Measurements from ENCODE around the gene ATXN3.

The ATXN3 gene

DNA sequence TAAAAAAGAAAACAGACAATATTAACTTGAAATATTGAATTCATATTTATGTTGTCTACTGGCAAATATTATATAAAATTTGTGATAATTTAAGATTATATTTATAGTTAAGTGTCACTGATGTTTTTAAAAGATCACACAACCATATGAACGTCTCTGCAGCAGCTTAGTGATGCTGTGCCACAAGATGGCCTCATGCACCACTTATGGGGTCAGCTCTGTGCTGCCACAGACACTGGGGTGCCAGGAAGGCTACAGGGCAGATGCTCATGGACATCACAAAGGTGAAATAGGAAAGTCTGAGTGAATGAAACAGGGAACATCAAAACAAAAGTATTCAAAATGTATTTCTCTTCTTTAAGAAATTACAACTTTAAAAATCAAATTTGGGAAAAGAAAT, 13.1 kb downstream of the ATXN3 start:
- TF ChIP-seq, protein P1, sequence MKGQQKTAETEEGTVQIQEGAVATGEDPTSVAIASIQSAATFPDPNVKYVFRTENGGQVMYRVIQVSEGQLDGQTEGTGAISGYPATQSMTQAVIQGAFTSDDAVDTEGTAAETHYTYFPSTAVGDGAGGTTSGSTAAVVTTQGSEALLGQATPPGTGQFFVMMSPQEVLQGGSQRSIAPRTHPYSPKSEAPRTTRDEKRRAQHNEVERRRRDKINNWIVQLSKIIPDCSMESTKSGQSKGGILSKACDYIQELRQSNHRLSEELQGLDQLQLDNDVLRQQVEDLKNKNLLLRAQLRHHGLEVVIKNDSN (IDR thresholded peaks at IDR 0.05) = no peak
- no peak for TF ChIP-seq EP300 (IDR thresholded peaks at IDR 0.05; ENCODE audit: borderline replicate concordance)
- TF ChIP-seq, protein P2, sequence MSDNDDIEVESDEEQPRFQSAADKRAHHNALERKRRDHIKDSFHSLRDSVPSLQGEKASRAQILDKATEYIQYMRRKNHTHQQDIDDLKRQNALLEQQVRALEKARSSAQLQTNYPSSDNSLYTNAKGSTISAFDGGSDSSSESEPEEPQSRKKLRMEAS (IDR thresholded peaks at IDR 0.05) = no peak
- TF ChIP-seq TEAD4 (IDR thresholded peaks at IDR 0.05) = no peak
- TF ChIP-seq CREB1 (IDR thresholded peaks at IDR 0.05; ENCODE audit: low read depth) = no peak
- TF ChIP-seq TCF12 (IDR thresholded peaks at IDR 0.05; ENCODE audit: low read depth) = no peak
- TF ChIP-seq NFIC (IDR thresholded peaks at IDR 0.05) = no peak
- TF ChIP-seq FOXM1 (IDR thresholded peaks at IDR 0.05; ENCODE audit: borderline replicate concordance, low read depth) = no peak
- TF ChIP-seq, protein P3, sequence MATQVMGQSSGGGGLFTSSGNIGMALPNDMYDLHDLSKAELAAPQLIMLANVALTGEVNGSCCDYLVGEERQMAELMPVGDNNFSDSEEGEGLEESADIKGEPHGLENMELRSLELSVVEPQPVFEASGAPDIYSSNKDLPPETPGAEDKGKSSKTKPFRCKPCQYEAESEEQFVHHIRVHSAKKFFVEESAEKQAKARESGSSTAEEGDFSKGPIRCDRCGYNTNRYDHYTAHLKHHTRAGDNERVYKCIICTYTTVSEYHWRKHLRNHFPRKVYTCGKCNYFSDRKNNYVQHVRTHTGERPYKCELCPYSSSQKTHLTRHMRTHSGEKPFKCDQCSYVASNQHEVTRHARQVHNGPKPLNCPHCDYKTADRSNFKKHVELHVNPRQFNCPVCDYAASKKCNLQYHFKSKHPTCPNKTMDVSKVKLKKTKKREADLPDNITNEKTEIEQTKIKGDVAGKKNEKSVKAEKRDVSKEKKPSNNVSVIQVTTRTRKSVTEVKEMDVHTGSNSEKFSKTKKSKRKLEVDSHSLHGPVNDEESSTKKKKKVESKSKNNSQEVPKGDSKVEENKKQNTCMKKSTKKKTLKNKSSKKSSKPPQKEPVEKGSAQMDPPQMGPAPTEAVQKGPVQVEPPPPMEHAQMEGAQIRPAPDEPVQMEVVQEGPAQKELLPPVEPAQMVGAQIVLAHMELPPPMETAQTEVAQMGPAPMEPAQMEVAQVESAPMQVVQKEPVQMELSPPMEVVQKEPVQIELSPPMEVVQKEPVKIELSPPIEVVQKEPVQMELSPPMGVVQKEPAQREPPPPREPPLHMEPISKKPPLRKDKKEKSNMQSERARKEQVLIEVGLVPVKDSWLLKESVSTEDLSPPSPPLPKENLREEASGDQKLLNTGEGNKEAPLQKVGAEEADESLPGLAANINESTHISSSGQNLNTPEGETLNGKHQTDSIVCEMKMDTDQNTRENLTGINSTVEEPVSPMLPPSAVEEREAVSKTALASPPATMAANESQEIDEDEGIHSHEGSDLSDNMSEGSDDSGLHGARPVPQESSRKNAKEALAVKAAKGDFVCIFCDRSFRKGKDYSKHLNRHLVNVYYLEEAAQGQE (IDR thresholded peaks at IDR 0.05; ENCODE audit: low read depth) = no peak
- TF ChIP-seq YY1 (IDR thresholded peaks at IDR 0.05; ENCODE audit: low read depth) = no peak
- TF ChIP-seq EGR1 (IDR thresholded peaks at IDR 0.05) = no peak
- TF ChIP-seq ZBTB7A (IDR thresholded peaks at IDR 0.05; ENCODE audit: low read depth) = no peak
- no peak for TF ChIP-seq RAD21 (IDR thresholded peaks at IDR 0.05; ENCODE audit: low read depth)
- no peak for TF ChIP-seq TAF1 (IDR thresholded peaks at IDR 0.05; ENCODE audit: low read depth)
- TF ChIP-seq CEBPB (IDR thresholded peaks at IDR 0.05) = no peak

DNA sequence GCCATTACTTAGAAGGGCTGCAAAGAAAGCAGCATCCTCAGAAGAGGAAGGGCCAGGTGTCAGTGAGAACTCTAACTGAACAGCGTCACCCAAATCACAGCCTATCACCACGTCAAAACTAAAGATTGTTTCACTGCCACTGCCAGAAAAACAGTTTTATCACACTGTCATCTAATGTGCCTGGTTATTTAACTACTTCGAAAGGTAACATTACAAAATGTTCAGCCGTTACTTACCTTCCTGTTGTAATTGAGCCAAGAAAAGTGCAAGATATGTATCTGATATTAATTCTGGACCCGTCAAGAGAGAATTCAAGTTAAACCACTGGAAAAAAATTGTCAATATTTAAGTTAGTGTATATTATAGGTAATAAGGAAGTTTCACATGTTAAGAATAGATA, 17.9 kb downstream of the ATXN3 start:
- TF ChIP-seq TAF1 (IDR thresholded peaks at IDR 0.05; ENCODE audit: low read depth) (no peak), EP300 (IDR thresholded peaks at IDR 0.05; ENCODE audit: borderline replicate concordance) (no peak), RAD21 (IDR thresholded peaks at IDR 0.05; ENCODE audit: low read depth) (no peak), CEBPB (IDR thresholded peaks at IDR 0.05) (no peak), TCF12 (IDR thresholded peaks at IDR 0.05; ENCODE audit: low read depth) (no peak), ZBTB7A (IDR thresholded peaks at IDR 0.05; ENCODE audit: low read depth) (no peak), YY1 (IDR thresholded peaks at IDR 0.05; ENCODE audit: low read depth) (no peak), CREB1 (IDR thresholded peaks at IDR 0.05; ENCODE audit: low read depth) (no peak), FOXM1 (IDR thresholded peaks at IDR 0.05; ENCODE audit: borderline replicate concordance, low read depth) (no peak), EGR1 (IDR thresholded peaks at IDR 0.05) (no peak), NFIC (IDR thresholded peaks at IDR 0.05) (no peak), TEAD4 (IDR thresholded peaks at IDR 0.05) (no peak)
- TF ChIP-seq, protein P1 (IDR thresholded peaks at IDR 0.05) = no peak
- TF ChIP-seq, protein P2 (IDR thresholded peaks at IDR 0.05) = no peak
- TF ChIP-seq, protein P3 (IDR thresholded peaks at IDR 0.05; ENCODE audit: low read depth) = no peak

DNA sequence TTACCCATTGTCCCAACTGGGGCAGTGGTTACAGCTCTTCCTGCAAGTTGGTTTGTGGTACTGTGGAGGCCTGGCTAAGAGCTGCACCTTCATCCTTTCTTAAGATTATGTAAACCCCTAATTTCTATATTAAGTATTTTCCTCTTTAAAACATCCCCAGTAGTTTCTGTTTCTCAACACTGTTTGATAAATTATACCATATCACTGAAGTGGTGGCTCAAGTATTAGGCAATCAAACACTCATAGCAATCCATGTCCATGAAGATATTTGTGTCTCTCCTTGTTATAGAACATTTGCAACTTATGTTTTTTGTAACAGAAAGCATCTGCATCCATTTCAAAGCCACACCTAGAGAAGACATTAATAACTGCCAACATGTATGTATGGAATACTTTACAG, 31.8 kb downstream of the ATXN3 start:
- TF ChIP-seq, protein P1 (IDR thresholded peaks at IDR 0.05) = no peak
- no peak for TF ChIP-seq EGR1 (IDR thresholded peaks at IDR 0.05)

DNA sequence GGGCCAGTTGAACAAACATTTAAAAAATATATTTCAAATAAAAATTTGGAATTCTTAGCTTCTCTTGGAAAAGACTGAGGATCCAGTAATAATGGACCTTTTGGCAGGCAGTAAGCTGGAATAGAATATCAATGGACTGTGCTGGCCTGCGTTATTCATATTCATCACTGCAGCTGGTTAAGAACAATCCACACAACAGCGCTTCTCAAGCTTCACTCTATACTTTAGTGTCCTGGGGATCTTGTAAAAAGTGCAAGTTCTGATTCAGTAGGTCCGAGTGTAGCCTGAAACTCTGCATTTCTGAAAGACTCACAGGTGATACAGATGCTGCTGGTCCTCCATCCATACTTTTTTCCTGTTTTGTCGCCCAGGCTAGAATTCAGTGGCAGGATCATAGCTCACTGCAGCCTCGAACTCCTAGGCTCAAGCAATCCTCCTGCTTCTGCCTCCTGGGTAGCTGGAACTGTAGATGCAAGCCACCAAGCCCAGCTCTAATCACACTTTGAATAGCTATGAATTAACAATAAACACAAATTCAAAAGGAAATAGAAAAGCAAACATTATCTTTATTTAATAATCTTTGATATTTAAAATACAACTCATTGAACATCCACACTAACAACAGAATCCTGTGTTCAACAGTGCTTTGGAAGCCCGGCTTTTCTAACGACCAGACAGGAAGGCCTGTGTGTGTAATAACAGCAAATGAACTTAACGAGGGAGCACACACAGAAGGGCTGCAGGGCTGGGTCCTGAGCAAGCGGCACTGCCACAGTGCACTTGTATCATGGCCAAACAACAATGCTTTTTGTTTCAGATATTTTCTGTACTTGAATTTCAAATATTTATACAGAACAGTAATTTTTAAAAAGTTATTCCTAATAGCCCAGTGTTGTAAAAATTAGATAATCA, 48.1 kb downstream of the ATXN3 start:
- TF ChIP-seq NFIC (IDR thresholded peaks at IDR 0.05) (no peak), TAF1 (IDR thresholded peaks at IDR 0.05; ENCODE audit: low read depth) (no peak), CEBPB (IDR thresholded peaks at IDR 0.05) (no peak), TEAD4 (IDR thresholded peaks at IDR 0.05) (no peak), FOXM1 (IDR thresholded peaks at IDR 0.05; ENCODE audit: borderline replicate concordance, low read depth) (no peak), EGR1 (IDR thresholded peaks at IDR 0.05) (no peak), ZBTB7A (IDR thresholded peaks at IDR 0.05; ENCODE audit: low read depth) (no peak), RAD21 (IDR thresholded peaks at IDR 0.05; ENCODE audit: low read depth) (no peak), TCF12 (IDR thresholded peaks at IDR 0.05; ENCODE audit: low read depth) (no peak), CREB1 (IDR thresholded peaks at IDR 0.05; ENCODE audit: low read depth) (no peak), YY1 (IDR thresholded peaks at IDR 0.05; ENCODE audit: low read depth) (no peak), EP300 (IDR thresholded peaks at IDR 0.05; ENCODE audit: borderline replicate concordance) (no peak)
- TF ChIP-seq, protein P2 (IDR thresholded peaks at IDR 0.05) = no peak
- TF ChIP-seq, protein P1 (IDR thresholded peaks at IDR 0.05) = no peak
- TF ChIP-seq, protein P3 (IDR thresholded peaks at IDR 0.05; ENCODE audit: low read depth) = no peak
